Fibroblast of lung (primary cell): Measurements from ENCODE around the gene HECTD2.

Experiments used
- EZH2 ChIP-seq: IDR thresholded peaks from 2 replicates; pipeline ENCODE4 v1.5.1; 2012; ENCODE audit warnings: low read length, control low read depth, mild to moderate bottlenecking; ENCODE audit errors: missing control alignments
- TF ChIP-seq, protein P1 (sequence below), 2 donors: IDR thresholded peaks in 1 of 2; conservative IDR thresholded peaks in 1 of 2; 1 replicate in 1 of 2; 2 replicates in 1 of 2; pipeline ENCODE4 v1.5.1; 2011 to 2012; ENCODE audit warnings: low read length in 2 of 2, control low read depth in 1 of 2, inconsistent platforms in 1 of 2, low read depth in 1 of 2, mild to moderate bottlenecking in 1 of 2

DNA sequence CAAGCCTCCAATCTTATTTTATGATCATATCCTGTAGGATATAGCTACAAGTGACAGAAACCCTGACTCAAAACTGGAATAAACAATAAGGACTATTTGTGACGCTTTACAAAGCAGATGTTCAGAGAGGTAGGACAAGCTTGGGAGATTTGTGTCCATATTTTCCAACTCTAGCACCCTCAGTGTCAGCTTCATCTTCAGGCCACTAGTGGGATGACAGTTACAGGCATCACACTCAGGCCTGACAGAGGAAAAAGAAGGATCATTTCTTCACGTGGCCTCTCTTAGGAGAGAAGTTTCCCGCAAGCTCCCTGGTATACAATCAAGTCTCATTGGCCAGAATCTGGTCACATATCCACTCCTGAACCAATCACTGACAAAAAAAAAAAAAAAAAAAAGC is 148.3 kb downstream of the HECTD2 start:
- TF ChIP-seq, protein P1, sequence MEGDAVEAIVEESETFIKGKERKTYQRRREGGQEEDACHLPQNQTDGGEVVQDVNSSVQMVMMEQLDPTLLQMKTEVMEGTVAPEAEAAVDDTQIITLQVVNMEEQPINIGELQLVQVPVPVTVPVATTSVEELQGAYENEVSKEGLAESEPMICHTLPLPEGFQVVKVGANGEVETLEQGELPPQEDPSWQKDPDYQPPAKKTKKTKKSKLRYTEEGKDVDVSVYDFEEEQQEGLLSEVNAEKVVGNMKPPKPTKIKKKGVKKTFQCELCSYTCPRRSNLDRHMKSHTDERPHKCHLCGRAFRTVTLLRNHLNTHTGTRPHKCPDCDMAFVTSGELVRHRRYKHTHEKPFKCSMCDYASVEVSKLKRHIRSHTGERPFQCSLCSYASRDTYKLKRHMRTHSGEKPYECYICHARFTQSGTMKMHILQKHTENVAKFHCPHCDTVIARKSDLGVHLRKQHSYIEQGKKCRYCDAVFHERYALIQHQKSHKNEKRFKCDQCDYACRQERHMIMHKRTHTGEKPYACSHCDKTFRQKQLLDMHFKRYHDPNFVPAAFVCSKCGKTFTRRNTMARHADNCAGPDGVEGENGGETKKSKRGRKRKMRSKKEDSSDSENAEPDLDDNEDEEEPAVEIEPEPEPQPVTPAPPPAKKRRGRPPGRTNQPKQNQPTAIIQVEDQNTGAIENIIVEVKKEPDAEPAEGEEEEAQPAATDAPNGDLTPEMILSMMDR (conservative IDR thresholded peaks at IDR 0.05 in 1 of 2, IDR thresholded peaks at IDR 0.05 in 1 of 2; ENCODE audit: low read depth in 1 of 2, low read length in 2 of 2), result no peak
- no peak for TF ChIP-seq EZH2
